H1 (cell line): Measurements from ENCODE around the gene TMEM258. TPM values are rescaled to one million over a fixed set of nuclear protein-coding genes. Genes with fewer than 3 reads are reported as not detected.

Source experiments
- CBX5 ChIP-seq: fragments of 300-800, 300-1000 bp; sonication (generic); IDR thresholded peaks from 2 replicates; pipeline ENCODE4 v1.7.1; 2016; ENCODE audit warnings: antibody characterized with exemption, low read length, low read depth
- CHD1 ChIP-seq: IDR thresholded peaks from 2 replicates; pipeline ENCODE4 v1.6.1; 2012; ENCODE audit warnings: low read depth, low read length, improper control_type of control experiment
- E2F6 ChIP-seq: IDR thresholded peaks from 2 replicates; pipeline ENCODE4 v1.6.1; 2012; ENCODE audit warnings: inconsistent platforms
- EGR1 ChIP-seq: IDR thresholded peaks from 2 replicates; pipeline ENCODE4 v1.6.1; 2011; ENCODE audit warnings: low read depth, low read length, borderline replicate concordance
- PHF8 ChIP-seq: fragments of 200-600 bp; sonication (generic); conservative IDR thresholded peaks from 2 replicates; pipeline ENCODE4 v1.7.1; 2012; ENCODE audit warnings: low read depth, mild to moderate bottlenecking, inconsistent platforms, low read length, moderate library complexity
- POLR2A ChIP-seq, 2 experiments: IDR thresholded peaks; 1 replicate in 1 of 2; 2 replicates in 1 of 2; pipeline ENCODE4 v1.6.1; 2011; ENCODE audit warnings: low read depth in 2 of 2, low read length in 2 of 2, mild to moderate bottlenecking in 2 of 2; ENCODE audit errors: control extremely low read depth in 1 of 2
- RXRA ChIP-seq: IDR thresholded peaks from 2 replicates; pipeline ENCODE4 v1.6.1; 2011; ENCODE audit warnings: low read depth, mild to moderate bottlenecking, low read length, moderate library complexity; ENCODE audit not compliant: insufficient read depth
- TEAD4 ChIP-seq: IDR thresholded peaks from 2 replicates; pipeline ENCODE4 v1.6.1; 2012; ENCODE audit warnings: low read depth, low read length, inconsistent platforms, mixed read lengths
- polyA plus RNA-seq, 7 experiments: library from polyadenylated mRNA; depleted of rRNA in 3 of 7; stranded (reverse) in 5 of 7; unstranded in 2 of 7; fragments of >200 nt in 5 of 7; fragments of 200-250 nt in 2 of 7; gene quantifications; 1 replicate in 5 of 7; 2 replicates in 1 of 7; 4 replicates in 1 of 7; pipeline versions ENCODE4 v1.2.1 to v1.2.3, GENCODE V29; 2011 to 2013; ENCODE audit warnings: missing spikeins in 2 of 7, mixed read lengths in 2 of 7
- total RNA-seq: library from RNA; stranded (reverse); fragmentation: NEBNext Ultra II Directional; extraction: Animal tissue kit (Norgen Biotek cat#: 25700); gene quantifications from 2 replicates; pipeline ENCODE4 v1.2.1, GENCODE V29; 2021

Gene TMEM258
- total and polyA plus RNA-seq, 2 of the 8 experiments (the other 6 are each of a cell fraction or from before 2014, with no cell fraction given): 186 to 759 TPM

GRCh38 chr11:61768376-61769076 lies 23.9 kb downstream of the TMEM258 start (continued):
- no peak for TF ChIP-seq EGR1
- TF ChIP-seq CHD1: no peak
- no peak for TF ChIP-seq POLR2A (IDR thresholded peaks at IDR 0.05; ENCODE audit: control extremely low read depth in 1 of 2, low read depth in 2 of 2, low read length in 2 of 2)
- TF ChIP-seq PHF8: no peak
- TF ChIP-seq CBX5: no peak
- no peak for TF ChIP-seq E2F6
- no peak for TF ChIP-seq RXRA
- no peak for TF ChIP-seq TEAD4
